ENCODE data around the gene POLR3H.

DNA sequence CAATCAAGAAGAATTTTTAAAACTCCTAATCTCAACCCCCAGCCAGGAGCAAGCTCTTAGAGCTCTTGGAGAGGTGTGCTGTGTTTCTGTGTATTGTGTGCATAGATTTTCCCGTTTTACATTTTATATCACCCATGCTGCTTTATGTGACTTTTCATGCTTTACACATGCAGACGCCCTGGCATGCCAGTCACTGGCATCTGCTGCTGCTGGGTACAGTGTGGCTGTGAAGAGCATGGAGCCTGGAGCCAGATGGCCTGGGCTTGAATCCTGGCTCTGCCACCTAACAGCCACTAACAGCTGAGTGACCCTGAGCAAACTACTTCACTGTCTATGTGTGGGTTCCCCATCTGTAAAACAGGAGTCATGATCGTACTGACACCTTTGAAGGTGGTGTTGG is 23.1 kb downstream of the POLR3H start:
- TF ChIP-seq, protein P1, sequence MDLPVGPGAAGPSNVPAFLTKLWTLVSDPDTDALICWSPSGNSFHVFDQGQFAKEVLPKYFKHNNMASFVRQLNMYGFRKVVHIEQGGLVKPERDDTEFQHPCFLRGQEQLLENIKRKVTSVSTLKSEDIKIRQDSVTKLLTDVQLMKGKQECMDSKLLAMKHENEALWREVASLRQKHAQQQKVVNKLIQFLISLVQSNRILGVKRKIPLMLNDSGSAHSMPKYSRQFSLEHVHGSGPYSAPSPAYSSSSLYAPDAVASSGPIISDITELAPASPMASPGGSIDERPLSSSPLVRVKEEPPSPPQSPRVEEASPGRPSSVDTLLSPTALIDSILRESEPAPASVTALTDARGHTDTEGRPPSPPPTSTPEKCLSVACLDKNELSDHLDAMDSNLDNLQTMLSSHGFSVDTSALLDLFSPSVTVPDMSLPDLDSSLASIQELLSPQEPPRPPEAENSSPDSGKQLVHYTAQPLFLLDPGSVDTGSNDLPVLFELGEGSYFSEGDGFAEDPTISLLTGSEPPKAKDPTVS (IDR thresholded peaks at IDR 0.05; ENCODE audit: low read depth, low read length) = no peak
- TF ChIP-seq, protein P2, sequence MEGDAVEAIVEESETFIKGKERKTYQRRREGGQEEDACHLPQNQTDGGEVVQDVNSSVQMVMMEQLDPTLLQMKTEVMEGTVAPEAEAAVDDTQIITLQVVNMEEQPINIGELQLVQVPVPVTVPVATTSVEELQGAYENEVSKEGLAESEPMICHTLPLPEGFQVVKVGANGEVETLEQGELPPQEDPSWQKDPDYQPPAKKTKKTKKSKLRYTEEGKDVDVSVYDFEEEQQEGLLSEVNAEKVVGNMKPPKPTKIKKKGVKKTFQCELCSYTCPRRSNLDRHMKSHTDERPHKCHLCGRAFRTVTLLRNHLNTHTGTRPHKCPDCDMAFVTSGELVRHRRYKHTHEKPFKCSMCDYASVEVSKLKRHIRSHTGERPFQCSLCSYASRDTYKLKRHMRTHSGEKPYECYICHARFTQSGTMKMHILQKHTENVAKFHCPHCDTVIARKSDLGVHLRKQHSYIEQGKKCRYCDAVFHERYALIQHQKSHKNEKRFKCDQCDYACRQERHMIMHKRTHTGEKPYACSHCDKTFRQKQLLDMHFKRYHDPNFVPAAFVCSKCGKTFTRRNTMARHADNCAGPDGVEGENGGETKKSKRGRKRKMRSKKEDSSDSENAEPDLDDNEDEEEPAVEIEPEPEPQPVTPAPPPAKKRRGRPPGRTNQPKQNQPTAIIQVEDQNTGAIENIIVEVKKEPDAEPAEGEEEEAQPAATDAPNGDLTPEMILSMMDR (IDR thresholded peaks at IDR 0.05 in 2 of 3, conservative IDR thresholded peaks at IDR 0.05 in 1 of 3; ENCODE audit: control insufficient read depth in 2 of 3, extremely low read depth in 1 of 3, insufficient read depth in 1 of 3, low read depth in 3 of 3, low read length in 3 of 3) = no peak

Measured in GM12878 (cell line).